G401 (cell line): Measurements from ENCODE around the gene FOSB. TPM values are rescaled to one million over a fixed set of nuclear protein-coding genes. Genes with fewer than 3 reads are reported as not detected.

ENCODE experiments used
- DNase-seq: peaks from one replicate; pipeline ENCODE4 v3.0.0-alpha.2; 2015; ENCODE audit warnings: low spot score
- in situ Hi-C: cut with HindIII; loops from 2 replicates; pipeline ENCODE4 v1.10.0; 2016; ENCODE audit warnings: low sequenced_read_pairs, mixed read lengths
- total RNA-seq: library from RNA; depleted of rRNA; stranded (reverse); fragments of >200 nt; shearing (Covaris generic); gene quantifications from 2 replicates; pipeline ENCODE4 v1.2.3, GENCODE V29; 2014; rRNA removed

Gene FOSB
- total RNA-seq, 1 experiment from 2014 or later: 0.31 TPM

GRCh38 chr19:45514376-45515051 is 46.7 kb downstream of the FOSB start:
- in situ Hi-C loops: no loop called here
- no peak for DNase-seq

- no peak for DNase-seq
- in situ Hi-C loops: no loop called here
Measured at GRCh38 chr19:45515081-45515624, 47.4 kb downstream of the FOSB start.

- no peak for DNase-seq
Measured at GRCh38 chr19:45515807-45516401, 48.1 kb downstream of the FOSB start.

GRCh38 chr19:45517238-45517637 is 49.4 kb downstream of the FOSB start:
- in situ Hi-C loops: no loop called here
- no peak for DNase-seq

More at GRCh38 chr19:45515807-45516401, 48.1 kb downstream of the FOSB start:
- in situ Hi-C loops: no loop called here

- DNase-seq: no peak
- in situ Hi-C loops: no loop called here
Measured at GRCh38 chr19:45517641-45518468, 50.1 kb downstream of the FOSB start.

GRCh38 chr19:45518469-45518826 is 50.7 kb downstream of the FOSB start:
- in situ Hi-C loops: no loop called here
- no peak for DNase-seq

GRCh38 chr19:45522010-45522941 is 54.5 kb downstream of the FOSB start:
- in situ Hi-C loops: no loop called here
- DNase-seq: no peak

GRCh38 chr19:45523642-45524256 is 56.0 kb downstream of the FOSB start:
- in situ Hi-C loops: no loop called here
- peak; percentile 95 for DNase-seq

- DNase-seq: no peak
- in situ Hi-C loops: no loop called here
Measured at GRCh38 chr19:45524575-45525129, 56.9 kb downstream of the FOSB start.

Other genes starting within 250 kb of the FOSB start
- not detected in 2 replicates for gene EXOC3L2, start 222.6 kb upstream of the FOSB start, total RNA-seq
- gene MARK4, start 216.7 kb upstream of the FOSB start, total RNA-seq: 19.2 and 23.6 TPM in 2 replicates
- gene CKM, start 145.1 kb upstream of the FOSB start, total RNA-seq: 8.1 and 9.7 TPM in 2 replicates
- 9.7 and 18.6 TPM in 2 replicates for gene KLC3, start 127.2 kb upstream of the FOSB start, total RNA-seq
- gene ERCC2, start 97.4 kb upstream of the FOSB start, total RNA-seq: 60.2 and 60.6 TPM in 2 replicates
- 3.6 and 21.0 TPM in 2 replicates for gene PPP1R13L, start 62.9 kb upstream of the FOSB start, total RNA-seq
- gene POLR1G, start 61.4 kb upstream of the FOSB start, total RNA-seq: 28.4 and 32.3 TPM in 2 replicates
- gene ERCC1, start 44.1 kb upstream of the FOSB start, total RNA-seq: 115 and 130 TPM in 2 replicates
- 17.0 and 22.0 TPM in 2 replicates for gene RTN2, start 29.1 kb downstream of the FOSB start, total RNA-seq
- gene PPM1N, start 30.4 kb downstream of the FOSB start, total RNA-seq: 3.3 and 4.2 TPM in 2 replicates
- 106 and 122 TPM in 2 replicates for gene VASP, start 39.5 kb downstream of the FOSB start, total RNA-seq
- gene OPA3, start 116.8 kb downstream of the FOSB start, total RNA-seq: 6.3 and 14.4 TPM in 2 replicates
- 0.14 TPM in 1 of 2 replicates, not detected in the other for gene GPR4, start 134.2 kb downstream of the FOSB start, total RNA-seq
- 34.5 and 52.9 TPM in 2 replicates for gene EML2, start 171.4 kb downstream of the FOSB start, total RNA-seq
- 4.2 and 8.0 TPM in 2 replicates for gene GIPR, start 200.2 kb downstream of the FOSB start, total RNA-seq
- gene SNRPD2, start 224.0 kb downstream of the FOSB start, total RNA-seq: 394 and 514 TPM in 2 replicates
- 28.5 and 32.9 TPM in 2 replicates for gene QPCTL, start 224.7 kb downstream of the FOSB start, total RNA-seq